DND-41 (cell line): ENCODE data around the gene AFF1.

Source experiments
- EZH2 ChIP-seq: IDR thresholded peaks from 3 replicates; pipeline ENCODE4 v1.6.1; 2012; ENCODE audit warnings: borderline replicate concordance, low read depth, mild to moderate bottlenecking, moderate library complexity, low read length, inconsistent platforms; ENCODE audit not compliant: severe bottlenecking
- TF ChIP-seq, protein P1 (sequence below): IDR thresholded peaks from 2 replicates; pipeline ENCODE4 v1.5.1; 2012; ENCODE audit warnings: borderline replicate concordance, low read length, moderate library complexity, mild to moderate bottlenecking; ENCODE audit not compliant: poor library complexity, severe bottlenecking; ENCODE audit errors: extremely low read depth

DNA sequence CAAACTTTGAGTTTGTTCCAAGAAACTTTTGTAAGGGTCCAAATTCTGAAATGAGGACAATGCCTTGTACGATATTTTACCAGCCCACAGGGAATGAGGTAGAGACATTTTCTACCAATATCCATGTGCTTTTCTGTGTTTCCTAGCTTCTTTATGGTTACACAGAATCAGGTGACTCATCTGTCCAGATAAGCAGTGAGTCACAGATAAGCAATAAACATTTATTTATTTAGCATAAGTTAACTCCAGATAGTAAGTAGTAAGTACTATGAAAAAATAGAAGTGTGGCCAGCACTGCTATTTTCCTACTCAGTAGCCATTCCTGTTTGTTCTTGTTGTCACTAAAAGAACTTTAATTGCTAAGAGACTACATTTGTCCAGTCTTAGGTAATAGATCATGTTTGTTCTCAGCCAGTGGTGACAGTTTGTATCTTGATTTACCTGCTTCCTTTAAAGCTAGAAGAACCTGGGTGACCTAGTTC is 7.4 kb downstream of the AFF1 start:
- TF ChIP-seq, protein P1, sequence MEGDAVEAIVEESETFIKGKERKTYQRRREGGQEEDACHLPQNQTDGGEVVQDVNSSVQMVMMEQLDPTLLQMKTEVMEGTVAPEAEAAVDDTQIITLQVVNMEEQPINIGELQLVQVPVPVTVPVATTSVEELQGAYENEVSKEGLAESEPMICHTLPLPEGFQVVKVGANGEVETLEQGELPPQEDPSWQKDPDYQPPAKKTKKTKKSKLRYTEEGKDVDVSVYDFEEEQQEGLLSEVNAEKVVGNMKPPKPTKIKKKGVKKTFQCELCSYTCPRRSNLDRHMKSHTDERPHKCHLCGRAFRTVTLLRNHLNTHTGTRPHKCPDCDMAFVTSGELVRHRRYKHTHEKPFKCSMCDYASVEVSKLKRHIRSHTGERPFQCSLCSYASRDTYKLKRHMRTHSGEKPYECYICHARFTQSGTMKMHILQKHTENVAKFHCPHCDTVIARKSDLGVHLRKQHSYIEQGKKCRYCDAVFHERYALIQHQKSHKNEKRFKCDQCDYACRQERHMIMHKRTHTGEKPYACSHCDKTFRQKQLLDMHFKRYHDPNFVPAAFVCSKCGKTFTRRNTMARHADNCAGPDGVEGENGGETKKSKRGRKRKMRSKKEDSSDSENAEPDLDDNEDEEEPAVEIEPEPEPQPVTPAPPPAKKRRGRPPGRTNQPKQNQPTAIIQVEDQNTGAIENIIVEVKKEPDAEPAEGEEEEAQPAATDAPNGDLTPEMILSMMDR, result no peak
- no peak for TF ChIP-seq EZH2
